Dendritic cell treated with granulocyte-macrophage colony-stimulating factor and Interleukin-4, amounts not matched to agents 40 ng/mL and 50 ng/mL, for 4 days (primary cell): ENCODE data around the gene SHANK1.
A peak's percentile ranks its signal among the peaks of the same experiment; 100 is the strongest.

Experiments
- H3K27ac Mint-ChIP-seq: one replicate; pipeline ENCODE4 v1.8.0; 2022; ENCODE audit warnings: mild to moderate bottlenecking, mixed read lengths
- H3K27me3 Mint-ChIP-seq: one replicate; pipeline ENCODE4 v1.8.0; 2022; ENCODE audit warnings: mild to moderate bottlenecking, mixed read lengths
- H3K36me3 Mint-ChIP-seq: one replicate; pipeline ENCODE4 v1.8.0; 2022; ENCODE audit warnings: low read depth, mixed read lengths
- H3K4me1 Mint-ChIP-seq: one replicate; pipeline ENCODE4 v1.8.0; 2022; ENCODE audit warnings: low read depth, mixed read lengths
- H3K4me3 Mint-ChIP-seq: one replicate; pipeline ENCODE4 v1.8.0; 2022; ENCODE audit warnings: mild to moderate bottlenecking, moderate library complexity, mixed read lengths
- H3K9me3 Mint-ChIP-seq: one replicate; pipeline ENCODE4 v1.8.0; 2022; ENCODE audit warnings: mixed read lengths
- intact Hi-C: fragments of 100-400 bp; cut with micrococcal nuclease; formaldehyde crosslinking; loops from one replicate; pipeline ENCODE4 v1.15.0; 2022

The SHANK1 gene

GRCh38 chr19:50743537-50743936 is 23.9 kb upstream of the SHANK1 start:
- H3K9me3 Mint-ChIP-seq = no peaks in the 10 kb centered on the region
- no peaks in the 10 kb centered on the region for H3K36me3 Mint-ChIP-seq
- intact Hi-C loops = no loop called here
- H3K4me1 Mint-ChIP-seq = no peaks in the 10 kb centered on the region
- H3K4me3 Mint-ChIP-seq = no peak overlapping the region
- H3K27ac Mint-ChIP-seq = no peak overlapping the region
- peaks cover 24% of the 10 kb centered on the region for H3K27me3 Mint-ChIP-seq

- H3K27ac Mint-ChIP-seq = no peak overlapping the region
- H3K9me3 Mint-ChIP-seq = no peaks in the 10 kb centered on the region
- H3K27me3 Mint-ChIP-seq = peaks cover 28% of the 10 kb centered on the region
- H3K4me1 Mint-ChIP-seq = no peaks in the 10 kb centered on the region
- intact Hi-C loops = no loop called here
- H3K36me3 Mint-ChIP-seq = no peaks in the 10 kb centered on the region
- no peak overlapping the region for H3K4me3 Mint-ChIP-seq
These were observed 21.8 kb upstream of the SHANK1 start for GRCh38 chr19:50741179-50741933.

GRCh38 chr19:50739914-50740426 is 20.4 kb upstream of the SHANK1 start:
- Mint-ChIP-seq H3K4me1 (no peaks in the 10 kb centered on the region), H3K27me3 (peaks cover 31% of the 10 kb centered on the region), H3K27ac (no peak overlapping the region), H3K4me3 (no peak overlapping the region), H3K36me3 (no peaks in the 10 kb centered on the region), H3K9me3 (no peaks in the 10 kb centered on the region)
- intact Hi-C loops = no loop called here

- H3K4me3 Mint-ChIP-seq = no peak overlapping the region
- no peak overlapping the region for H3K27ac Mint-ChIP-seq
- intact Hi-C loops = no loop called here
- peaks cover 35% of the 10 kb centered on the region for H3K27me3 Mint-ChIP-seq
- no peaks in the 10 kb centered on the region for H3K36me3 Mint-ChIP-seq
- no peaks in the 10 kb centered on the region for H3K9me3 Mint-ChIP-seq
- H3K4me1 Mint-ChIP-seq = no peaks in the 10 kb centered on the region
These were observed 19.7 kb upstream of the SHANK1 start for GRCh38 chr19:50739132-50739913.

- Mint-ChIP-seq H3K27ac (no peak overlapping the region), H3K4me1 (no peaks in the 10 kb centered on the region), H3K27me3 (peaks cover 34% of the 10 kb centered on the region), H3K36me3 (no peaks in the 10 kb centered on the region), H3K9me3 (no peaks in the 10 kb centered on the region), H3K4me3 (no peak overlapping the region)
- intact Hi-C loops = no loop called here
These were observed 16.7 kb upstream of the SHANK1 start for GRCh38 chr19:50736338-50736737.

GRCh38 chr19:50735869-50736268 is 16.3 kb upstream of the SHANK1 start:
- no peaks in the 10 kb centered on the region for H3K36me3 Mint-ChIP-seq
- H3K4me1 Mint-ChIP-seq = no peaks in the 10 kb centered on the region
- intact Hi-C loops = no loop called here
- no peak overlapping the region for H3K27ac Mint-ChIP-seq
- no peak overlapping the region for H3K4me3 Mint-ChIP-seq
- H3K27me3 Mint-ChIP-seq = peaks cover 32% of the 10 kb centered on the region
- H3K9me3 Mint-ChIP-seq = no peaks in the 10 kb centered on the region

- Mint-ChIP-seq H3K27me3 (peaks cover 47% of the 10 kb centered on the region), H3K36me3 (peaks cover 5% of the 10 kb centered on the region), H3K9me3 (no peaks in the 10 kb centered on the region), H3K27ac (no peak overlapping the region), H3K4me3 (no peak overlapping the region), H3K4me1 (peaks cover 23% of the 10 kb centered on the region)
- intact Hi-C loops = loop anchor here (10.0 kb wide), 1 partner anchor 75 kb away; no protein-coding TSS in a partner anchor
These were observed 10.3 kb upstream of the SHANK1 start for GRCh38 chr19:50729894-50730293.

GRCh38 chr19:50728084-50728737 is 8.6 kb upstream of the SHANK1 start:
- no peaks in the 10 kb centered on the region for H3K9me3 Mint-ChIP-seq
- peak overlapping the region; percentile 20 for H3K4me3 Mint-ChIP-seq
- peaks cover 56% of the 10 kb centered on the region for H3K27me3 Mint-ChIP-seq
- H3K4me1 Mint-ChIP-seq = peaks cover 36% of the 10 kb centered on the region
- peak overlapping the region; percentile 42 for H3K27ac Mint-ChIP-seq
- intact Hi-C loops = loop anchor here (10.0 kb wide), 1 partner anchor 77 kb away; no protein-coding TSS in a partner anchor
- H3K36me3 Mint-ChIP-seq = peaks cover 5% of the 10 kb centered on the region

- intact Hi-C loops = loop anchor here (10.0 kb wide), 1 partner anchor 79 kb away; no protein-coding TSS in a partner anchor
- peak overlapping the region; percentile 74 for H3K27ac Mint-ChIP-seq
- H3K9me3 Mint-ChIP-seq = no peaks in the 10 kb centered on the region
- H3K4me3 Mint-ChIP-seq = peak overlapping the region; percentile 87
- peaks cover 73% of the 10 kb centered on the region for H3K27me3 Mint-ChIP-seq
- peaks cover 5% of the 10 kb centered on the region for H3K36me3 Mint-ChIP-seq
- peaks cover 45% of the 10 kb centered on the region for H3K4me1 Mint-ChIP-seq
These were observed 6.3 kb upstream of the SHANK1 start for GRCh38 chr19:50725911-50726230.

- no peaks in the 10 kb centered on the region for H3K9me3 Mint-ChIP-seq
- H3K27me3 Mint-ChIP-seq = peaks cover 77% of the 10 kb centered on the region
- intact Hi-C loops = loop anchor here (10.0 kb wide), 1 partner anchor 79 kb away; no protein-coding TSS in a partner anchor
- peak overlapping the region; percentile 87 for H3K4me3 Mint-ChIP-seq
- peaks cover 5% of the 10 kb centered on the region for H3K36me3 Mint-ChIP-seq
- peaks cover 50% of the 10 kb centered on the region for H3K4me1 Mint-ChIP-seq
- peak overlapping the region; percentile 74 for H3K27ac Mint-ChIP-seq
These were observed 5.8 kb upstream of the SHANK1 start for GRCh38 chr19:50725218-50725910.

GRCh38 chr19:50724522-50725217 is 5.1 kb upstream of the SHANK1 start:
- Mint-ChIP-seq H3K36me3 (peaks cover 5% of the 10 kb centered on the region), H3K4me1 (peaks cover 54% of the 10 kb centered on the region), H3K4me3 (peak overlapping the region; percentile 87), H3K27me3 (peaks cover 82% of the 10 kb centered on the region), H3K9me3 (no peaks in the 10 kb centered on the region), H3K27ac (peak overlapping the region; percentile 74)
- intact Hi-C loops = loop anchor here (10.0 kb wide), 1 partner anchor 80 kb away; no protein-coding TSS in a partner anchor

GRCh38 chr19:50723735-50724521 is 4.3 kb upstream of the SHANK1 start:
- H3K36me3 Mint-ChIP-seq = peaks cover 5% of the 10 kb centered on the region
- H3K27me3 Mint-ChIP-seq = peaks cover 81% of the 10 kb centered on the region
- H3K4me1 Mint-ChIP-seq = peaks cover 54% of the 10 kb centered on the region
- intact Hi-C loops = loop anchor here (10.0 kb wide), 1 partner anchor 81 kb away; no protein-coding TSS in a partner anchor
- H3K27ac Mint-ChIP-seq = peak overlapping the region; percentile 74
- H3K9me3 Mint-ChIP-seq = no peaks in the 10 kb centered on the region
- peak overlapping the region; percentile 87 for H3K4me3 Mint-ChIP-seq
